ENCODE measurements around the gene WNT5B.
A peak's percentile ranks its signal among the peaks of the same experiment; 100 is the strongest.

The WNT5B gene

DNA sequence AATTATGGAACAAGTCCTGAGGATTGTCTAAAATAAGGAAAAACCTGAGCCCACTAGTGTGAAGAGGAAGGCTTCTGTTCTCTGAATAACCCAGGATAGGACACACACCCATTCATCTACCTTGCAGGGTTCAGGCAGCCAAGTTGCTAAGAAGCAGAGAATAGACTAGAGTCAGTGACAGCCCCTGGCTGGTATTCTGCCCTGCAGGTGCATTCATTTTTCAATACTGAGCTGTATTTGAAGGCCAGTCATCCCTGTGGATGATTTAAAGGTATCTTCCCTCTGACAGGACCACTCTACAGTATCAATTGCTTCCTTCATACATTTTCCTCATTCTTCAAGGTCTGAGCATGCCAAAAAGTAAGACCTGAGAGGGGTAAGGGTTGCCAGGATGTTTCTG, 22.9 kb downstream of the WNT5B start:
- DNase-seq (ENCODE audit: low read depth in 2 of 2), result no peak

DNA sequence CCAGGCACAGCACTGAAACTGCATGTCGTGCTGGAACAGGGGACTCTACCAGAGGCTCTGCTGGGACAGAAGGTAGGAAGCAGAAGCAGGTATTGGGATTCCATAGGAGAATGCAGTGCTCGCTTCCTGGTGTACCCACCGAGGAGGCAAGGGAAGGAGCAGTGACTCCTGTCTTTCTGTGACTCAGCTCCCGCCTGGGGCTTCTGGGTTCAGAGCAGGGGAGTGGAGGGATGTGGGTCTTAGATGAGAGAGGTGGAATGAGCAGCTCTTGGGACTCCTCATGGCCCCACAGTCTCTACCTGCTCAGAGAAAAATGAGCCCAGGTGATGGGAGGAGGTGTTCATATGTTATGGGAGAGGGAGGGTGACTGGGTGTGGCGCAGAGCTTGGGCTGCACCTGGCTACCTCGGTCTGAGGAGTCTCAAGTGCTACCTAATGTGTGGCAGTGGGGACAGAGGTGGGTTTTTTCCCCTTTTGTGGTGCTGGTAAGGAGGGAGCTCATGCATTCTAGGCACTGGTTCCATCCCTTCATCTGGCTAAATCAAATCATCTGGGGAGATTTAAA, 26.3 kb downstream of the WNT5B start:
- no peak for DNase-seq (ENCODE audit: low read depth in 2 of 2)

DNA sequence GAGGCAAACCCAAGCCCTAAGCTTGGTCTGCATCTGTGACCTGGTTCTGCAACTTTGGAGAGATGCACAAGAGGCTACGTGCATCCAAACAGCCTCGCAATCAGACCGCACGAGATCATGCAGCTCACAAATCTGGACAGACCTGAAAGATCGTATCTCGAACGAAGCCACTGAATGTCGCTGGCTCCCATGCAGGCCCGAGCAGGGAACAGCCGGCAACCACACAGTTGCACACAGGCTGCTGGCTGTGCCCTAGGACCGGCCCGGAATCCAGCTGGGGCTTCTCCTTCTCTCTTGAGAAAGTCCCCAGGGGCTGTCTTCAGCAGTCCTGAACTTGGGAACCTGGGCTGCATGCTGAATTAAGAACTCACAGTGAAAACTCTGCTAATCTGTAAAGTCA, 27.9 kb downstream of the WNT5B start:
- no peak for DNase-seq (ENCODE audit: low read depth in 2 of 2)

DNA sequence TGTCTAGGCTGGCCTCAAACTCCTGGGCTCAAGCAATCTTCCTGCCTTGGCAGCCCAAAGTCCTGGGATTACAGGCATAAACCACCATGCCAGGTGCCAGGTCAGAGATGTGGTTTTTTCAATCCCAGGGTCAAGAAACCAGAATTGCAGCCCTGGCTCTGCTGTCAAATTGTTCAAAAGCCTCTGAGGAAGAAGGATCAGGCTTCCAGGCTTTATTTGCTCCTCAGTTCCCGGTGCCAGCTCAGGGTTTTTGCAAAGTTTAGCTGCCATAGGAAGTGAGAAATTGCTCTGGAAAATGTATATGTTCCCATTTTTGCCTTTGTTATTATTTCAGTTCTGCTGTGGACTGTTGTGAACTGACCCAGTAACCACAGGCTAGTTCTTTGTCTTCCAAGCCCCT, 28.7 kb downstream of the WNT5B start:
- no peak for DNase-seq (ENCODE audit: low read depth in 2 of 2)

DNA sequence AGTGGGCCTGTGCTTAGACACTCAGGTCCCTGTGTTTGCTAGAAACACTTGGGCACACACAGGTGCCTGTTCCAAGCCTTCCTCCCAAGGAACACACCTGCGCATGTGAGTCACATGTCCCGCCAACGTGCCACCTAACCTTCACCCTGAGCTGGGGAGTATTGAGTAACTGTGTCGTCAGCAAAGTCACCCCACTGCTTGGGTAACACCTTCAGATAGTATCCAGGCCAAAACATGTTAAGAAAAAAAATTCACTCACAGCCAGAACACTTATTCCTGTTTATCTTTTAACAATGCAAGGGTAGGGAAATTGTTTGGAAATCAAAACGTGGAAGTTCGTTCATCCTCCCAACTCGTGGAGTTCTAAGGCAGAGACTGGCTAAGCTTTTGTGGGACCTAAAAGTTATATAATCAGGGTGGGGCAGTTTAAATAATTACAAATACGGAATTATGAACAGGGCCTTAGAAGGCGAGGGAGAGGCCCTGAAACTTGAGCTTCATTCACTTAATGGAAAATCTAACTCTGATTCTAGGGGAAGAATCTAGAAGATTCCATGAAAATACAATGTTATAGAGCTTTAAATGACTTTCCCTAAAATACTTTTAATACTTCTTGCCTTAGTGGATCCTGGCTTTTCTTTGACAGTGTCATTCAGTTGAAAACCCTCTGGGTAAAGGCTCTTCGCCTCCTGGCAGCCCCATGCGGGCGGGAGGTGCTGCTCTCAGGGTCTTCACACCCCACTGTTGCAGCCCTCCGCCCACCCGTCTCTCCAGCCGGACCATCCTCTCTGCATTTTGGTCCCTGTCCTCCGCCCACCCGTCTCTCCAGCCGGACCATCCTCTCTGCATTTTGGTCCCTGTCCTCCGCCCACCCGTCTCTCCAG, 31.5 kb downstream of the WNT5B start:
- no peak for DNase-seq (ENCODE audit: low read depth in 2 of 2)

DNA sequence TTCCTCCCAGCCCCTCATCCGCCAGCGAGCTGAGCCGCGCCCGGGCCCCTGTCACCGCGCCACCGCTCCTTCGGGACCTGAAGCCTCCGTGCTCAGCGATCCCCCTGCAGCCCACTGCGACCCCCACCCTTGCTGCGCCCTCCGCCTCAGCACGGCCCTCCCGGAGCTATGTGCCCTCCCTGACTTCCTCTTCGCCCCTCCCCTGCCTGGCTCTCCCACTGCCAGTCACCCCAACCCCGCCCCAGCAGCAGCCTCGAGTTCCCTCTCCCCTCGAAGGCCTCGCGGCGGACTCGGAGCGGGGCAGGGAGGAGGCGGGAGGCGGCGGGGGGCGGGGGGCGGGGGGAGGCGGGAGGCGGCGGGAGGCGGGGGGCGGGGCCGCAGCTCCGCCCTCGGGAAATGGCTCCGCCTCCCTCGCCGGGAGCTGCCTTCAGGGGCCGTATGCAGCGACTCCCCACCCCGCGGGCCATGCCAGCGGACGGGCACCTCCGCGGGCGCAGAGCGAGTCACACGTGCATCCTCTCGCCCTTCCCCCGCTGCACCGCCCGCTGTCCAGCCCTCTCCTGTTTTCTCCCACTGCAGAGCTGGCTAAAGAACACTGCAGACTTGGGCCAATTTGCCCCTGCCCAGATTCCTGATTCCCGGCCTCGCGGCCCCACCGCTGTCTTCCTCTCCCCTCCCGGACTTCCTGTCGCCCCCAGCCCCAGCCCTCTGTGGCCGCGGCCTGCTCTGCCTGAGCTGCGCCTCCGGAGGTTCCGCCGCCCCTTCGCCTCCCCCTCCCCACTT, 32.7 kb downstream of the WNT5B start:
- peak; percentile 45 to 68 for DNase-seq (ENCODE audit: low read depth in 2 of 2)

DNA sequence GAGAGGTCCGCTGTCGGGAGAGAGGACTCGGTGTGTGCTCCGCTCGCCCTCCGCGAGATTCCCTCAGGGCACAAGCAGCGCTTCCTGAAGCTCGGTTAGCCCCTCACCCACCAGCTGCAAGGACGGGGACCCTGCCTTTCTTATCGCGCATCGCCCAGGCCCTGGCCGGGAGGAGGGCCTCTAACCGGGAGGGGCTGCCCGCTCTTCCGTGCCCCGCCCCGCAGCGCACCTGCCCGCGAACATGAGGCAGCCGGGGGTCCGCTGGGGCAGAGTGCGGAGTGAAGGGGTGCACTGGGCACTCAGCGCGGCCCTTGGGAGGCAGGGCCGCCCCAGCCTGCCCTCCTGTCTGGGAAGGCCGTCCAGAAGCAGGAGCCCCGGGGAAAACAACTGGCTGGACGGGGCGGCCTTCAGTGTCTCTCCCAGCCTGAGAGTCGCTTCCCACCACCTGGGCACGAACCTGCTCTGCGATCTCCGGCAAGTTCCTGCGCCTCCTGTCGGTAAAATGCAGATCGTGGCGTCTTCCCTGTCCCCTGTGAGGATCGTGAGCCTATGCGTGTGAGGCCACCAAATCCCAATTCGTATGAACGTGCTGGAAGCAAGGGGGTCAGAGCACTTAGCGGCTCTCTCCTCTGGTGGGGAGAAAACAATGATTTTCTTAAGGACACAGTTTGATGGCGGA, 33.9 kb downstream of the WNT5B start:
- DNase-seq (ENCODE audit: low read depth in 2 of 2), result no peak

DNA sequence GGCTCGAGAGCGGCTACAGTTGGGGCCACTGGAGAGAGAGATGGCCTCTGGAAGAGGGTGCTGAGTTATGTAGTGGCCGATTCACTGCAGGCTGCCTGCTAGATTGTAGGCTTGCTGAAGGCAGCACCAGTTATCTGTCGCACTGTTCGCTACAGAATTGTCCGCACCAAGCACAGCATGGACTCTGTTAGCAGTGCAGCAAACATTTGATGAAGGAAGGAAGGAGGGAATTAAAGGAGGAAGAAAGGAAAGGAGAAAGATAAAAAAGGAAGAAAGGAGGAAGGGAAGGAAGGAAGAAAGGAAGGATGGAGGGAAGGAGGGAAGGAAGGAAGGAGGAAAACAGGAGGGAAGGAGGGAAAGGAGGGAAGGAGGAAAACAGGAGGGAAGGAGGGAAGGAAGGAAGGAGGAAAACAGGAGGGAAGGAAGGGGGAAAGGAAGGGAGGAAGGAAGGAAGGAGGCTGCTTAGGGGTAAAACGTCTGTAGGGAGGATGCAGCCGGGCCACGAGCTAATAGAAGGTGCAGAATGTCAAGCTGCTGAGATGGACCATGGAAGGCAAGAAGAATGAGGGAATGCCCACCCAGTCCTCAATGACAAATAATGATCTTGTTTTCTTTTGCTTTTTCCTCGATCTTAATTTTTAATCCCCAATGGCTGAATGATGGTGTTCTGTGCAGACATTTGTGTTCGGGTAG, 34.6 kb downstream of the WNT5B start:
- no peak for DNase-seq (ENCODE audit: low read depth in 2 of 2)

DNA sequence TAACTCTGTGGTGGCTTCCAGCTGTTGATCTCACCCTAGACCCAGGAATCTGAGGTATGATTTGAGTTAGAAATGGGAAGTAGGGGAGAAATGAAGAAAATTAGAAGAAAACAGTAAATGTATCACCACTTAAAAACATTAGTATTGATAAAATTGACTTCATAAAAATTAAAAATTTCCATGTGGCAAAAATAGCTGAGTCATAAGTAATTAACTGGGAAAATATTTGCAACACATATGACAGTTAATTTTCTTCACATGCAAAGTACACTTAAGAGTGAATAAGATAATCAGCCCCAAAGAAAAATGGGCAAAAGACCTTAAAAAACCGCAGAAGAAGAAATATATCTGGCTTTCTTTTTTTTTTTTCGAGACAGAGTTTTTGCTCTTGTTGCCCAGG, 36.3 kb downstream of the WNT5B start:
- no peak for DNase-seq (ENCODE audit: low read depth in 2 of 2)

DNA sequence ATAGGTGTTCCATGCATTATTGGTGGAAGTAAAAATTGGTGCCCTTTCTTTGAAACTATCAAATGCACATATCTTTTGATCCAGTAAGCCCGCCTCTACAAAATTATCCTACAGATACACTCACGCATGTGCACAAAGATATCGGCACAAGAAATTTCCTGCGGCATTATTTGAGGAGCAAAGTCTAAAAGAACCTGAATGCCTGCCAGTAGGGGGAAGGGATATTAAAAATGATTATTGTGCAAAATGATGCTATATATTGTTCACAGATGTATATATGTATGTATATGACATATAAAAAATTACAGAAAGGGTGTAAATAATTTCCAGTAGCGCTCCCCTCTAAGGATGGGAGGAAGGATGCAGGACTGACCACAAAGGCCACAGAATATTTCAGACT, 37.2 kb downstream of the WNT5B start:
- no peak for DNase-seq (ENCODE audit: low read depth in 2 of 2)

DNA sequence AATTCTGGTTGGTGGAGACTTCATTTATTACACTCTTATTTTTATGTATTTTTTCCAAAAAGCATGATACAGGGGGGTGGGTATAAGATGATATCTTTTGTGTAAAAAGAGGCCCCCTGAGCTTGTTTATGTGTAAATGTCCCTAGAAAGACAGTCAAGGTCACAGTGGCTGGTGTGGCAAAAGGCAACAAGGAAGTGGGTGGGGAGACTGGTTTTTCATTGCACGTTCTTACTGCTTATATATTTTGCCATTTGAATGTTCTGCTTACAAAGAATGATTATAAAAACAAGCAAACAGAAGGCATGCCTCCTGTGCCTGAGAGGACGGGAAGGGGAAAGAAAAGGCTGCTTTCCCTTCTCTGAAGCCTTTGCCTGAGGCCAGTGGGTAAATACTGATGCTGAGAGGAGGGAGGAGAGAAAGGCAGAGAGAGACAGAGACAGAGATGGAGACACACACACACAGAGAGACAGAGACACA, 37.7 kb downstream of the WNT5B start:
- no peak for DNase-seq (ENCODE audit: low read depth in 2 of 2)

DNA sequence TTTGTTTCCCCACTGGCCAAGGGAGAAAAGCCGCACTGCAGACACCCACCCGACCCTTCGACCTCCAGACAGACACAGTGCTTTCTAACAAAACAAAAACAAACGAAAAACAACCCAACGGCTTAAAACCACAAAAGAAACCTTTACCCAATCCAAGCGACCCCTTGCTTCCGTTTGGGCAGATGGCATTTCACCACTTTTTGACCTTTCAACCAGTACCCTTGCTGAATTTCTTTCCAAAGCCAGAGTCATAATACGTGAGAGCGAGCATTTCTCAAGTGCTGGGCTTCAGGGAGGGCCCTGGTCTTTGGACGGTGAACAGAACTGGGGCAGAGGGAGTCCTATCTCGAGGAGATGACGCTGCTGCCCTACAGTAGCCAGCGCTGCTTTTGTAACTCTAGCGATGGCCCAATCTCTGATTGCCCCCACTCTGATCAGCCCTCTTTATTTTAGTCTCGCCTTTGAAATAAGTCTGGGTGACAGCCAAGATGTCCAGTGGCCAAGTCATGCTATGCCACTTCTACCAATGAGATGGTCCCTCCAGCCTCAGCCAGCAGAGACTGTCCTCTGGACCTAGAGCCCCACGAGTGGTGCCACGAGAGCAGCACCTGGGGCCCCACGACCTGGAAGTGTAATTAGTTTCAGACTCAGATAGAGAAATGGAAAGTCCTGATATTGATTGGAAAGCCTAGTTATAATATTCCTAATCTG, 40.0 kb downstream of the WNT5B start:
- no peak for DNase-seq (ENCODE audit: low read depth in 2 of 2)

DNA sequence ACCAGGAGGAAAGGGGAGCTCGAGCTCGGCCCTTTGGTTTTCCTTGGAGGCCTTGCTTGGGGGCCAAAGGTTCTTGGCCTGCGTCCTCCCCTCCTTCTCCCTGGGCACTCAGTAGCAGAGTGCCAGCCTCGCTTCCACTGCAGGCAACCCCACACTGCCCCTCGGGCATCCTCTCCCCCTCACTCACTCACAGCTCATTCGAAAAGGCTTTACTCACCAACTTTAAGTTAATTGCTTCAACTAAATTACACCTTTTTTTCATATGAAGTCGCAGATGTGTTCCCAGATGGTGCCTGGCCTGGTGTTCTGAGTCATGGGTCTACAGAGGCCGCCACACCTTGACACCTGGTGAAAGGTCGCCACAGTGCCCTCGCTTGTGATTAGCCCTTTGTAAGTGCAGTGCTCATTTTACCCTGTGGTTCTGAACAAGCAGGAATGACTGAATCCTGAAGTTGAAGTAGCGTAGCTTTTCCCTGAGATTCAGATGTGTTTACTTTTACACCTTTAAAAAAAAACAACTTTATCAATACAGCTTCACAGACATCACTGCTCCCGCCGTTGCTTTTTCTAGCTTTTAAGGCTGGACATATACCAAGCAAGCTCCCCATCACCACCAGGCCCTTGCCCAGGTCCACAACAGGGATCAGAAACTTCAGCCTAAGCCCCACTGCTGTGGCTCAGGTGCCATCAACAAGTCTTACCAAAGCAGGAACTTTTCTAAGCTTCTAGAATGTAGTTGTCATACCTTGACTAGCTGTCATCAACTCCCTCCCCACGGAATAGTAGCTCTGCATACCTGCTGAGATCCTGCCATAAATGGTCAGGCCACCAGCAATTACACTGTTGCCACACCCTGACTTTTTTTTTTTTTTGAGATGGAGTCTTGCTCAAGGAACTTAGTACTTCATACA, 41.6 kb downstream of the WNT5B start:
- no peak for DNase-seq (ENCODE audit: low read depth in 2 of 2)

DNA sequence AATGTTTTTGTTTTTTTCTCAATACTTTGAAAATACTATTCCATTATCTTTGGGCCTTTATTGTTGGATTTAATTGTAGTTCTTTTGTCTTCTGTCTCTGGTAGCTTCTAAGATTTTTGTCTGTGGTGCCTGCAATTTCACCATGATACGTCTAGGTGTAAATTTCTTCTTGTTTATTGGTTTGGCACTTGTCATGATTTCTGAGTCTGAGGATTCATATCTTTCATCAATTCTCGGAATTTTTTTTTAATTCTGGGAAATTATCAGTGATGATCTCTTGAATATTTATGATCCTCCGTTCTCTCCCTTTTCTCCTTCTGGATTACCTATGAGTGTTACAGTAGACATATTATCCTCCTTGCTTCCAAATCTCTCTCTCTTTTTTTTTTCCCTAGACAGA, 47.0 kb downstream of the WNT5B start:
- DNase-seq (ENCODE audit: low read depth in 2 of 2), result no peak

DNA sequence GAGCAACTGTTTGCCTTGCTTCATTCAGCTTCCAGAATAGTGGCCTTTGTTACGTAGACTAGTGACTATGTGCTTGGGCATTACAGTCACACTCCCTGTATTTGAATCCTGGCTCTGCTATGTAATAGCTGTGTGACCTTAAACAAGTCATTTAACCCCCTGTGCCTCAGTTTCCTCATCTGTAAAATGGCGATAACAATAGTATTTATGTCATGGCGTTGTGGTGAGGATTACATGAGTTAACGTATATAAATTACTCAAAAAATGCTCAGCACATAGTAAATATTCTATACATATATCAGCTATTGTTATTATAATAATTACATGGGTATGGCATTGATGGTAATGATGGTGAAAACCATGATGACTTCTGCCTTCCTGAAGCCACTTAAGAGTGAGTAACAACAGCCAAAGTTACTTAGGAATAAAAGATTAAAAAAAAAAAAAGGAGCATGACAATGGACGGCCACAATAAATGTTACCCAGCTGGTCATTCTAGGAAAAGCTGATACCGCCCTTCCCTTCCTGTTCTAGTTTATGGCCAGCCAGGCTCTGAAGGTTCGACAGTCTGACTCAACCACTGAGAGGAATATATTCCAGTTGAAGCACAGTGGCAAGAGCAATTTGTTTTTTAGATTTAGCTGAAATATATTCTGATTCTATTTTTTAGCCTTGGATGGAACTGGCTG, 51.9 kb downstream of the WNT5B start:
- DNase-seq (ENCODE audit: low read depth in 2 of 2), result no peak

DNA sequence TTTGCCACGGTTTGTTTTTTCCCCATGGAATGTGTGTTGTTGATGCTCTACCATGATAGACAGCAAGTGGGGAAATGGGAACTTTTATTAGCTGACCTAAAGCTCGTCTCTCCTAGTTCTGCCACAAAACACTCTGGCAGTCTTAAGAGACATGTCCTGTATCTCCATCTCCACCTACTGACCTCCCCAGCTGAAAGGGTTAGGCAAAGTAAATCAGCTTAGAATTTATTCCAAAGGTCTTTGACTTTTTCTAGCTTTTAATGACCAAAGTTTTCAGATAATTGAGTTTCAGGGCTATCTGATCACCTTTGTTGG, 52.4 kb downstream of the WNT5B start:
- no peak for DNase-seq (ENCODE audit: low read depth in 2 of 2)

DNA sequence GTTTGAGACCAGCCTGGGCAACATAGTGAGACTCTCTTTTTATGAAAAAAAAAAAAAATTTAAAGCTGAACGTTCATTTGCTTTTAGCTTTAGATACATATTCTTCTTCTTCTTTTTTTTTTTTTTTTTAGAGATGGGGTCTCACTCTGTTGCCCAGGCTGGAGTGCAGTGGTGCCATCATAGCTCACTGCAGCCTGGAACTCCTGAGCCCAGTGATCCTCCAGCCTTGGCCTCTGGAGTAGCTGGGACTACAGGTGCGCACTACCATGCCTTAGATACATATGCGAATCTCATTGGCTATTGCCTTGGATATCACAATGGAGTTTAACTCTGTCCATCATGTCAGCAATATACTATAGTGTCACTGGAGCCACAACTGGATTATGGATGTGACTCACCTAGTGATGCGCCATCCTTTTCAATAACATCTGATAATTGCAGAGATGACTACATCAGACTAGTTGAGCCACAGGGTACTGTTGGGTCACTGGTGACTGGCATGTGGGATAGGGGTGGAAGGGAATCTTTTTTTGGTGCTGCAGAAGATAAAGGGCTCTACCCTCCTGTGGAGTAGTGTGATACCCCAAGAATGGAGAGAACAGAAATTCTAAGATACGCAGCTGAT, 59.2 kb downstream of the WNT5B start:
- no peak for DNase-seq (ENCODE audit: low read depth in 2 of 2)

DNA sequence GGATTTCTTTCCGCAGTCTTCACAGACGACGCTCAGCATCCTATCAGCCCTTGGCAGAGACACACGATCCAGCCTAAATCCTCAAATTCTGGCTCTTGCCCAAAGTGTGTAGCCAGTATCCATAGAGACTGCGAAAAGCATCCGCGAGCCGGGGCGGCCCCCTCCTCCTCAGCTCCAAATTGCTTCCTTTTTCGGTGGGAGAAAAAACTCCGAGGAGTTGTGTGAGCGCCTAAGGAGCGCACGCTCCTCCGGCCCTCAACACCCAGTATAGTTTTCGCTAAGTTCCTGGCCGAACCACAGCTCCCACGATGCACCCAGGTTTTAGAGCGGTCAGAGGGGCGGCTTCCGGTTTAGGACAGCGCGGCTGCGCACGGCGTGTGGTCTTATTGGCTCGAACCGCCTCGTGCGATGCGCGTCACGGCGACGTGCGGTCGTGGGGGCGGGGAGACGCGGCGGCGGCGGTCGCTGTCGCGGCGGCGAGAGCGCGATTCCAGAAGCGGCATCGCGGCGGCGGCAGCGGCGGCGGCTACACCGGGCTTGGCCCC, 61.6 kb downstream of the WNT5B start, which contains the start of gene ADIPOR2:
ADIPOR2 (plus strand) TSS at position 493 of the 545 bp plus-strand sequence. CDS start 63,274 bp downstream, outside the sequence.
- DNase-seq (ENCODE audit: low read depth in 2 of 2), result peak; percentile 92
